IgD-negative memory B cell (primary cell): Measurements from ENCODE around the gene C8A. TPM values are rescaled to one million over a fixed set of nuclear protein-coding genes. Genes with fewer than 3 reads are reported as not detected.
A peak's percentile ranks its signal among the peaks of the same experiment; 100 is the strongest.

ENCODE experiments used
- H3K27ac Mint-ChIP-seq, 3 donors: one replicate each; pipeline ENCODE4 v1.8.0; 2020 to 2022; ENCODE audit warnings: mild to moderate bottlenecking in 3 of 3, mixed read lengths in 3 of 3, moderate library complexity in 1 of 3
- H3K27me3 Mint-ChIP-seq: one replicate; pipeline ENCODE4 v1.8.0; 2021; ENCODE audit warnings: mixed read lengths
- H3K36me3 Mint-ChIP-seq: one replicate; pipeline ENCODE4 v1.8.0; 2020; ENCODE audit warnings: mild to moderate bottlenecking, mixed read lengths
- H3K4me1 Mint-ChIP-seq, 3 donors: one replicate each; pipeline ENCODE4 v1.8.0; 2020 to 2022; ENCODE audit warnings: mixed read lengths in 3 of 3, mild to moderate bottlenecking in 1 of 3
- H3K4me3 Mint-ChIP-seq, 4 donors: one replicate each; pipeline ENCODE4 v1.8.0; 2020 to 2022; ENCODE audit warnings: mild to moderate bottlenecking in 4 of 4, mixed read lengths in 4 of 4, moderate library complexity in 3 of 4
- H3K9me3 Mint-ChIP-seq, 3 donors: one replicate each; pipeline ENCODE4 v1.8.0; 2020 to 2021; ENCODE audit warnings: mixed read lengths in 3 of 3, mild to moderate bottlenecking in 1 of 3
- polyA plus RNA-seq: library from polyadenylated mRNA; unstranded; fragments of 300-500 nt; fragmentation: Illumina TruSeq; gene quantifications from one replicate; pipeline ENCODE4 v1.2.3, GENCODE V29; 2021

C8A gene
- polyA plus RNA-seq, 1 donor from 2014 or later, result not detected

GRCh38 chr1:56852476-56852875 lies 2.1 kb upstream of the C8A start:
- Mint-ChIP-seq H3K27ac (no peak overlapping the region), H3K36me3 (no peaks in the 10 kb centered on the region)

GRCh38 chr1:56855190-56855589 lies 593 bp downstream of the C8A start:
- Mint-ChIP-seq H3K4me3 (no peak overlapping the region), H3K27ac (no peak overlapping the region), H3K9me3 (peaks cover 0 to 3% (median 0%) of the 10 kb centered on the region in 3 donors), H3K27me3 (peaks cover 4% of the 10 kb centered on the region), H3K4me1 (no peaks in the 10 kb centered on the region), H3K36me3 (no peaks in the 10 kb centered on the region)

More at GRCh38 chr1:56852476-56852875, 2.1 kb upstream of the C8A start:
- Mint-ChIP-seq H3K4me3 (no peak overlapping the region), H3K4me1 (no peaks in the 10 kb centered on the region), H3K9me3 (peaks cover 0 to 2% (median 0%) of the 10 kb centered on the region in 3 donors), H3K27me3 (peaks cover 2% of the 10 kb centered on the region)

GRCh38 chr1:56856186-56856585 lies 1.6 kb downstream of the C8A start:
- Mint-ChIP-seq H3K4me1 (no peaks in the 10 kb centered on the region), H3K27ac (no peak overlapping the region), H3K9me3 (peaks cover 0 to 4% (median 3%) of the 10 kb centered on the region in 3 donors), H3K36me3 (no peaks in the 10 kb centered on the region), H3K4me3 (no peak overlapping the region), H3K27me3 (peaks cover 4% of the 10 kb centered on the region)

- H3K9me3 Mint-ChIP-seq, result peaks cover 0 to 4% (median 3%) of the 10 kb centered on the region in 3 donors
- H3K27ac Mint-ChIP-seq, result no peak overlapping the region
- H3K4me1 Mint-ChIP-seq, result no peaks in the 10 kb centered on the region
- H3K4me3 Mint-ChIP-seq, result no peak overlapping the region
- H3K36me3 Mint-ChIP-seq, result no peaks in the 10 kb centered on the region
- peaks cover 1% of the 10 kb centered on the region for H3K27me3 Mint-ChIP-seq
These were observed 4.7 kb downstream of the C8A start for GRCh38 chr1:56859287-56859686.

- Mint-ChIP-seq H3K27me3 (no peaks in the 10 kb centered on the region), H3K36me3 (no peaks in the 10 kb centered on the region), H3K4me1 (no peaks in the 10 kb centered on the region), H3K4me3 (no peak overlapping the region), H3K27ac (no peak overlapping the region), H3K9me3 (peaks cover 0 to 4% (median 0%) of the 10 kb centered on the region in 3 donors)
These were observed 8.8 kb downstream of the C8A start for GRCh38 chr1:56863265-56863992.

- no peaks in the 10 kb centered on the region for H3K4me1 Mint-ChIP-seq
- H3K27me3 Mint-ChIP-seq, result no peaks in the 10 kb centered on the region
These were observed 9.8 kb downstream of the C8A start for GRCh38 chr1:56864430-56864829.

GRCh38 chr1:56866656-56867055 lies 12.1 kb downstream of the C8A start:
- Mint-ChIP-seq H3K9me3 (no peaks in the 10 kb centered on the region), H3K4me3 (no peak overlapping the region), H3K27me3 (peaks cover 2% of the 10 kb centered on the region), H3K36me3 (no peaks in the 10 kb centered on the region), H3K4me1 (no peaks in the 10 kb centered on the region), H3K27ac (no peak overlapping the region)

More at GRCh38 chr1:56864430-56864829, 9.8 kb downstream of the C8A start:
- Mint-ChIP-seq H3K4me3 (no peak overlapping the region), H3K9me3 (peaks cover 0 to 4% (median 0%) of the 10 kb centered on the region in 3 donors), H3K36me3 (no peaks in the 10 kb centered on the region), H3K27ac (no peak overlapping the region)

- Mint-ChIP-seq H3K27me3 (peaks cover 2% of the 10 kb centered on the region), H3K9me3 (no peaks in the 10 kb centered on the region), H3K27ac (peak overlapping the region in 1 of 3 donors; percentile 1), H3K36me3 (no peaks in the 10 kb centered on the region), H3K4me3 (no peak overlapping the region), H3K4me1 (no peaks in the 10 kb centered on the region)
These were observed 12.9 kb downstream of the C8A start for GRCh38 chr1:56867491-56867890.

- Mint-ChIP-seq H3K9me3 (no peaks in the 10 kb centered on the region), H3K4me3 (no peak overlapping the region), H3K4me1 (no peaks in the 10 kb centered on the region), H3K36me3 (no peaks in the 10 kb centered on the region), H3K27ac (no peak overlapping the region), H3K27me3 (peaks cover 2% of the 10 kb centered on the region)
These were observed 14.2 kb downstream of the C8A start for GRCh38 chr1:56868761-56869160.

GRCh38 chr1:56872597-56872996 lies 18.0 kb downstream of the C8A start:
- Mint-ChIP-seq H3K27ac (no peak overlapping the region), H3K9me3 (peaks cover 0 to 2% (median 0%) of the 10 kb centered on the region in 3 donors), H3K27me3 (peaks cover 3% of the 10 kb centered on the region), H3K36me3 (no peaks in the 10 kb centered on the region), H3K4me3 (no peak overlapping the region), H3K4me1 (no peaks in the 10 kb centered on the region)

- Mint-ChIP-seq H3K4me1 (no peaks in the 10 kb centered on the region), H3K9me3 (peaks cover 0 to 2% (median 0%) of the 10 kb centered on the region in 3 donors), H3K27ac (no peak overlapping the region), H3K4me3 (no peak overlapping the region), H3K27me3 (peaks cover 3% of the 10 kb centered on the region), H3K36me3 (no peaks in the 10 kb centered on the region)
These were observed 18.6 kb downstream of the C8A start for GRCh38 chr1:56873213-56873612.

GRCh38 chr1:56874689-56875088 lies 20.1 kb downstream of the C8A start:
- no peak overlapping the region for H3K27ac Mint-ChIP-seq
- H3K27me3 Mint-ChIP-seq, result peaks cover 3% of the 10 kb centered on the region
- no peak overlapping the region for H3K4me3 Mint-ChIP-seq
- H3K4me1 Mint-ChIP-seq, result no peaks in the 10 kb centered on the region
- no peaks in the 10 kb centered on the region for H3K36me3 Mint-ChIP-seq
- H3K9me3 Mint-ChIP-seq, result peaks cover 0 to 2% (median 0%) of the 10 kb centered on the region in 3 donors

- Mint-ChIP-seq H3K9me3 (peaks cover 0 to 2% (median 0%) of the 10 kb centered on the region in 3 donors), H3K4me3 (no peak overlapping the region), H3K4me1 (no peaks in the 10 kb centered on the region), H3K27me3 (peaks cover 1% of the 10 kb centered on the region), H3K27ac (no peak overlapping the region), H3K36me3 (no peaks in the 10 kb centered on the region)
These were observed 23.4 kb downstream of the C8A start for GRCh38 chr1:56877973-56878372.

- H3K4me1 Mint-ChIP-seq, result no peaks in the 10 kb centered on the region
- H3K9me3 Mint-ChIP-seq, result peaks cover 0 to 4% (median 0%) of the 10 kb centered on the region in 3 donors
- no peak overlapping the region for H3K27ac Mint-ChIP-seq
- no peaks in the 10 kb centered on the region for H3K36me3 Mint-ChIP-seq
- H3K4me3 Mint-ChIP-seq, result no peak overlapping the region
- H3K27me3 Mint-ChIP-seq, result peaks cover 1% of the 10 kb centered on the region
These were observed 26.2 kb downstream of the C8A start for GRCh38 chr1:56880774-56881173.

- H3K27me3 Mint-ChIP-seq, result no peaks in the 10 kb centered on the region
- H3K4me3 Mint-ChIP-seq, result no peak overlapping the region
- H3K9me3 Mint-ChIP-seq, result peaks cover 0 to 2% (median 0%) of the 10 kb centered on the region in 3 donors
- no peak overlapping the region for H3K27ac Mint-ChIP-seq
- no peaks in the 10 kb centered on the region for H3K36me3 Mint-ChIP-seq
- H3K4me1 Mint-ChIP-seq, result no peaks in the 10 kb centered on the region
These were observed 26.8 kb downstream of the C8A start for GRCh38 chr1:56881417-56881816.

GRCh38 chr1:56890229-56890628 lies 35.6 kb downstream of the C8A start:
- Mint-ChIP-seq H3K27ac (no peak overlapping the region), H3K4me1 (no peaks in the 10 kb centered on the region), H3K27me3 (no peaks in the 10 kb centered on the region), H3K36me3 (no peaks in the 10 kb centered on the region), H3K4me3 (no peak overlapping the region), H3K9me3 (peaks cover 0 to 2% (median 0%) of the 10 kb centered on the region in 3 donors)
